GM10847 (cell line): ENCODE data around the gene DPP6.

ENCODE experiments used
- POLR2A ChIP-seq: IDR thresholded peaks from 2 replicates; pipeline ENCODE4 v1.6.1; 2011; ENCODE audit not compliant: insufficient read length; ENCODE audit errors: extremely low read depth

DPP6 gene

GRCh38 chr7:154364170-154364569, 312.0 kb downstream of the DPP6 start:
- no peak for TF ChIP-seq POLR2A

GRCh38 chr7:154371424-154371823, 319.2 kb downstream of the DPP6 start:
- no peak for TF ChIP-seq POLR2A

GRCh38 chr7:154372011-154372601, 319.9 kb downstream of the DPP6 start:
- no peak for TF ChIP-seq POLR2A

GRCh38 chr7:154373956-154374355, 321.8 kb downstream of the DPP6 start:
- no peak for TF ChIP-seq POLR2A

GRCh38 chr7:154375956-154376355, 323.8 kb downstream of the DPP6 start:
- TF ChIP-seq POLR2A, result no peak

GRCh38 chr7:154380771-154381170, 328.6 kb downstream of the DPP6 start:
- no peak for TF ChIP-seq POLR2A

GRCh38 chr7:154383045-154383444, 330.8 kb downstream of the DPP6 start:
- no peak for TF ChIP-seq POLR2A

GRCh38 chr7:154385214-154385613, 333.0 kb downstream of the DPP6 start:
- no peak for TF ChIP-seq POLR2A

GRCh38 chr7:154387252-154387651, 335.1 kb downstream of the DPP6 start:
- TF ChIP-seq POLR2A, result no peak

- TF ChIP-seq POLR2A, result no peak
Measured at GRCh38 chr7:154388412-154388811, 336.2 kb downstream of the DPP6 start.

GRCh38 chr7:154388999-154389398, 336.8 kb downstream of the DPP6 start:
- no peak for TF ChIP-seq POLR2A

GRCh38 chr7:154390961-154391360, 338.8 kb downstream of the DPP6 start:
- no peak for TF ChIP-seq POLR2A

- no peak for TF ChIP-seq POLR2A
Measured at GRCh38 chr7:154394804-154395203, 342.6 kb downstream of the DPP6 start.

- TF ChIP-seq POLR2A, result no peak
Measured at GRCh38 chr7:154406312-154406711, 354.1 kb downstream of the DPP6 start.

- no peak for TF ChIP-seq POLR2A
Measured at GRCh38 chr7:154409703-154410311, 357.6 kb downstream of the DPP6 start.

- TF ChIP-seq POLR2A, result no peak
Measured at GRCh38 chr7:154412105-154412504, 359.9 kb downstream of the DPP6 start.
